ENCODE data around the gene HKDC1.
A peak's percentile ranks its signal among the peaks of the same experiment; 100 is the strongest.
"Not testable (repeated sequence)": the region's sequence is repeated elsewhere in the genome, so short reads cannot be mapped to it uniquely, and the experiment has no call there.

HKDC1 gene

DNA sequence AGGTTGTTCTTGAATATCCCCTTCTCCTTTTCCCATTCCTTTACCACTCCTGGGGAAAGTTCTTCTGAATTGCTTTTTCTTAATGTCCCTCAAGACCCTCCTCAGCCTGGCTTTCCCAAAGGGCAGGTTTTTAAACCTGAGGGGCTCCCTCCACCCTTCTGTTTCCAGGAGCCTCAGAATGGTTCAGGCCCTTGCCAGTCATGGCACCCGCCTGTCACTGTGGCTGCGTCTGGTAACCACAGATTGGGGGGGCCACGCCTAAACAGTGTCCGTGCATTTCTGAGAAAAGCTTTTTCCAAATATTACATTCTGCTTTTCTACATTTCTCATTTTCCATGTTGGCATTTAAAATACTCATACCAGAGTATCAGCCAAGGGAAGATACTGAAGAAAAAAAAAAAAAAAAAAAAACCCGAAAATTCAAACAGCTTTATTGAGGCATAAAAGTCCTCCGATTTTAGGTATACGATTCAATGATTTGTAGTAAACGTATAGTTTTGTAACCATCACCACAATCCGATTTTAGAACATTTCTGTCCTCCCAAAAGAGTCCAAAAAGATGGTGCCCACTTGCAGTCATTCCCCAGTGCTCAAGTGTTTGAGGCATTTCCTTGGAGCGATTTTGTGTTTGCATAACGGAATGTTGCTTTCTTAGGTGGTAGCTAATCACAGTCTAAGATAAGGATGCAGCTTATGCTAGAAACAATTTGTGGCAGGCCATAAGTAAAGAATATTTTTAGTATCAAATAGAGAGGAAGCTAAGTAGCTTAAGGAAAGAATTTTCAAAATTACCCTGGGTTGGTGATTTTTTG is 22.1 kb downstream of the HKDC1 start:
- DNase-seq = no peak

DNA sequence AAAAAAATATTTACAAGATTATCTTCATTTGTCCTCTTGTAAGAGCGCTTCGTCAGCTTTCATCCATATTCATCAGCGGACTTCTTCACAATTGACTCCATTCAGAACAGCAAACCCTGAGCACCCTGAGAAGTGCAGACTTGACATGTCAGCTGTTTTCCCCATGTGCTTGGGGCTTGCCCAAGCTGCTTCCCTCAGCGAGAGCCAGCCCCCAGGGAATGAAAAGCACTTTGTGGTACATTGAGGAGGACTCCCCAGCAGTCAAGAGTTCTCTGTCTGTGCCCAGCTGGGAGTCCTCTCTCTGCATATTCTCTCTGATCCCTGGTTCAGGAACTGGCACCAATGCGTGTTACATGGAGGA is 22.7 kb downstream of the HKDC1 start:
- DNase-seq = no peak

DNA sequence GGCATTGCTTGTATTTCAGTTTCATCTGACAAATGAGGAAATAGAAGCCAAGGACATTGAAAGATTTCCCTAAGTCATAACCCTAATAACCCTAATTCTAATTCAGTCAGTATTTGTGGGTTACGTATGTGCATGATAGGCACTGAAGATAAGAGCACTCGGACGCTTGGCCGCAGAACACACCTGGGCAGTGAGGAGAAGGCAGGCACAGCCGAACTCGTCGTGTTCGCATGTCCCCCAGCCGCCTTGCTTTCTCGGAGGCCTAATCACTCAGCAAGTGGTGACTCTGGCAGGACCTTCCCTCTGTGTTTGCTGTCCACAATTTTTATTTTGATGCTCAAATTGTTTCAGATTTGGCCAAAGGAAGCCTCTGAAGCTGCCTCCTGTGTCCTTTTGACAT is 23.7 kb downstream of the HKDC1 start:
- DNase-seq = no peak

DNA sequence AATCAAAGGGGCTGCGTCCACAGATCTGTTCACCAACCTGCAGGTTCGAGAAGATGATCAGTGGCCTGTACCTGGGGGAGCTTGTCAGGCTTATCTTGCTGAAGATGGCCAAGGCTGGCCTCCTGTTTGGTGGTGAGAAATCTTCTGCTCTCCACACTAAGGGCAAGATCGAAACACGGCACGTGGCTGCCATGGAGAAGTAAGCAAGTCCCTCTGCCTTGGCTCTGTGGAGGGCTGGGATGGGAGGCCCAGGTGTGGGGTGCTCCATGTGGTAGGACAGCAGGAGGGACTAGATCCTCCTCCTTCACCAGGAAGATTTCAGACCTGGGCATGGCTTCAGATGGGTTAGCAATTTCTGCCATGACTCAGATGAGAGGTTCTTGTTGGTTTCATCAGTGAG is 25.9 kb downstream of the HKDC1 start:
- no peak for DNase-seq

DNA sequence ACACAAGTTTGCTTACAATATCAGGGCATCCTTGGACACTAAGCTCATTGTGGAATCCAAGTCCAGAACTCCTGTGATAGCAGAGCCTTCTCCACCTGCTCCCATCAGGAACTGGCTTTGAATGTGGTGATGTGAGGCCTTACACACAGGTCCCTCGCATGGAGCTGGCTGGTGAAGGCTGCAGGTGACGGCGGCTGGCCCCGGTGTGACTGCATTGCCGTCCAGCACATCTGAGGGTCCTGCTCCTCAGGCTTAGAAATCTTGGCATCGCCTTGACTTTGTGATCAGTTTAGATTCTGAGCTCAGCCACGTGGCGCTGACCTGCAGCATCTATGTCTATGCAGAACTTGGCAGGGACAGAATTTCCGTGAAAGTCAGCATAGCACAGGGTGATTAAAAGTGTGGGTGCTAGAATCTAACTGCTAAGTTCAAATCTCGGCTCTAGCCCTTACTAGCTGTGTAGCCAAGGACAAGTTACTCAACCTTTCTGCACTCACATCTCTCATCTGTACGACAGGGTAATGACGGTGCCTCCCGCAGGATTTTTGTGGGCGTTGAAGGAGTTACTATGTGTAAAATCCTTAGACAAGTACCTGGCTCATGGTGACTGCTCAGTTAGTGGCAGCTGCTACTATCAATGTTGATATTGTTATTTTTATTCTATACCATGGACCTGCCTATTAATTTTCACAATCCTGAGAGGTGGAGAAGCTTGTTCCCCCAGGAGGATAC is 26.6 kb downstream of the HKDC1 start:
- no peak for DNase-seq

DNA sequence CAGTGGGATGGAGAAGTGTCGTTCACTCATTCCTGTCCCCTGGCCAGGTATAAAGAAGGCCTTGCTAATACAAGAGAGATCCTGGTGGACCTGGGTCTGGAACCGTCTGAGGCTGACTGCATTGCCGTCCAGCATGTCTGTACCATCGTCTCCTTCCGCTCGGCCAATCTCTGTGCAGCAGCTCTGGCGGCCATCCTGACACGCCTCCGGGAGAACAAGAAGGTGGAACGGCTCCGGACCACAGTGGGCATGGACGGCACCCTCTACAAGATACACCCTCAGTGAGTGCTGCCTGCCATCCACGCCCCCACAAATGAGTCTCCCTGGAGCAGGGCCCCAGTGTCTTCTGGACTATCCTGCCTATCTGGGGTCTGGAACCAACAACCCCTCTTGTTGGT is 27.2 kb downstream of the HKDC1 start:
- no peak for DNase-seq

DNA sequence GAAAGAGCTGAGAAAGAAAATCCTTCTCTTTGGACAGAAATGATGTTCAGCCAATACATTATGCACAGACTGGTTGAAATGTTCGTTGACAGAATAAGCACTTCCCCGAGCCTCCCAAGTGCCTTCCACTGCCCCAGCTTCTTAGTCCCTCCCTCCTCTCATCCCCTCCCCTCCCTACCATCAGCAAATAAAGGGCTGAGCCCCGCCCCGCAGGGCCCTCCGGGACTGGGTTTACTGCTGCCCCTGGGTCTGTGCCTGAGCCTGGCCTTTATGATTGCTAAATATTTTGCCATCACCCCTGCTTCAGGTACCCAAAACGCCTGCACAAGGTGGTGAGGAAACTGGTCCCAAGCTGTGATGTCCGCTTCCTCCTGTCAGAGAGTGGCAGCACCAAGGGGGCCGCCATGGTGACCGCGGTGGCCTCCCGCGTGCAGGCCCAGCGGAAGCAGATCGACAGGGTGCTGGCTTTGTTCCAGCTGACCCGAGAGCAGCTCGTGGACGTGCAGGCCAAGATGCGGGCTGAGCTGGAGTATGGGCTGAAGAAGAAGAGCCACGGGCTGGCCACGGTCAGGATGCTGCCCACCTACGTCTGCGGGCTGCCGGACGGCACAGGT is 28.1 kb downstream of the HKDC1 start:
- DNase-seq = no peak

DNA sequence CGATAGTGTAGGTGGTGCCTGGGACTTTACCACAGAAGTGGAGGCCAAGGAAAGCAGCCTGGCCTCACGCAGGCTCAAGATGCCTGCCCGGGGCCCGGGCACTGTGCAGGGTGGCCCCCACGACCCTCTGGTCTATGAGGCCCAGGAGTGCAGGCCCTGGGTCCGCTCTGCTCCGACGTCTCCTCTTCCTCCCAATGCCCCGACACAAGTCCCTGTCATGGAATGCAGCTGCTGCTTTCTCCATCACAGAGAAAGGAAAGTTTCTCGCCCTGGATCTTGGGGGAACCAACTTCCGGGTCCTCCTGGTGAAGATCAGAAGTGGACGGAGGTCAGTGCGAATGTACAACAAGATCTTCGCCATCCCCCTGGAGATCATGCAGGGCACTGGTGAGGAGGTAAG is 29.9 kb downstream of the HKDC1 start:
- no peak for DNase-seq

DNA sequence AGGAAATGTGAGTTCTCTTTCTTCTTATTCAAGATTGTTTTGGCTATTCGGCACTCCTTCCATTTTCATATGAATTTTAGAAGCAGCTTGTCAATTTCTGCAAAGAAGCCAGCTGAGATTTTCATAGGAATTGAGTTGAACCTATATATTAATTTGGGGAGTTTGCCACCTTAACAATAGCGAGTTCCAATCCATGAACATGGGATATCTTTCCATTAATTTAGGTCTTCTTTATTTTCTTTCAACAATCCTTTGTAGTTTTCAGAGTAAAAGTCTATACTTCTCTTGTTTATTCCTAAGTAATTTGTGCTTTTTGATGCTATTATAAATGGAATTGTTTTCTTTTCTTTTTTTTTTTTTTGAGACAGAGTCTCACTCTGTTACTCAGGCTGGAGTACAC is 31.3 kb downstream of the HKDC1 start:
- DNase-seq = not testable (repeated sequence)

DNA sequence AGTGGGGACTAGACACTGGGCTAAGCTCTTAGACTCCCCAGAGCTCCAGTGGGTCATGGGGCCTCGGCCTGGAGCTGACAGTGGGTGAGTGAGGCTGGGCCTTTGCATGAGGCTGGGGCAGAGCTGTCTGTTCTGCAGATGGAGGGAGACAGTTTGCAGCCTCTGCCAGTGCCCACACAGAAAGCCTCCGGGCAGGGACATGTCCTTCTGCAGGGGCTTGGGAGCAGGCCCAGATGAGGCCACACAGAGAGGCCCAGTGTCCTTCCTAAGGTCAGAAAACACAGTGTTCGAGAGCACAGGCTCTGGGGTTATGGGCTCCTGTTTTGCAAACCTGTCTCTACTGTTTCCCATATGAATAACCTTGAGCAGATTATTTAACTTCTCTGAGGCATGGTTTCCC is 33.0 kb downstream of the HKDC1 start:
- no peak for DNase-seq

DNA sequence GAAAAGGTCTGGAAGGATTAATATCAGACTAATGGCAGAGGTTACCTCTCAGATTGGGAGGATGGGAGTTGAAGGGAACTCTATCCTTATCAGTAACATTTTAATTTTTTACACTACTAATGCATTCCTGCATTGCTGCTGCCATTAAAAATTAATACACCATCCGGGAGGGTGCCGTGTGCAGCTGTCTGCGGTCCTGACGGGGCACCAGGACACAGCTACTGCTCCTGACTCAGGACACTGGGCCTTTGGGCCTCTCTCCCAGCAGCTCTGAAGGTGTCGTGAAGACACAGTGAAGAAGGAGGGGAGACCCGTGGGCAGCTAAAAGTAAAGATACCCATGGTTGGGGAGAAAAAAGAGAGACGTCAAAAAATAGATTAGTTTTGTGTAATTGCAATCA is 34.7 kb downstream of the HKDC1 start:
- DNase-seq = no peak

DNA sequence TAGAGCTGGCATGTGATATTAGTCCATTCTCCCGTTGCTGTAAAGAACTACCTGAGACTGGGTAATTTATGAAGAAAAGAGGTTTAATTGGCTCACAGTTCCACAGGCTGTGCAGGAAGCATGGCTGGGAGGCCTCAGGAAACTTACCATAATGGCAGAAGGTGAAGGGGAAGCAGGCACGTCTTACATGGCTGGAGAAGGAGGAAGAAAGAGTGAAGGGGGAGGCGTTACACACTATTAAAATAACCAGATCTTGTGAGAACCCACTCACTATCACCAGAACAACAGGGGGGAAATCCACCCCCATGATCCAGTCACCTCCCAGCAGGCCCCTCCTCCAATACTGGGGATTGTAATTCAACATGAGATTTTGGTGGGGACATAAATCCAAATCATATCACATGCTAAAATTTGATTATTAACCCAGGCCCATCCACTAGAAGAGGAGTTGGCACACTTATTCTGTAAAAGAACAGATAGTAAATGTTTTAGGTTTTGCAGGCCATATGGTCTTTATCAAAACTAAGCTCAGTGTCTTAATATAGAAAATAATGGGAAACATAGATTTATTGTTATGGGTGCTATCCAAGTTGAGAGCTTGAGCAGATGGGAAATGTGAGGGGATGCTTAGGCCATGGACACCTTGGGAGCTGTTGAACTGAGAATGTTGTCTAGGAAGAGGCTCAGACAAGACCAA is 39.6 kb downstream of the HKDC1 start:
- no peak for DNase-seq

DNA sequence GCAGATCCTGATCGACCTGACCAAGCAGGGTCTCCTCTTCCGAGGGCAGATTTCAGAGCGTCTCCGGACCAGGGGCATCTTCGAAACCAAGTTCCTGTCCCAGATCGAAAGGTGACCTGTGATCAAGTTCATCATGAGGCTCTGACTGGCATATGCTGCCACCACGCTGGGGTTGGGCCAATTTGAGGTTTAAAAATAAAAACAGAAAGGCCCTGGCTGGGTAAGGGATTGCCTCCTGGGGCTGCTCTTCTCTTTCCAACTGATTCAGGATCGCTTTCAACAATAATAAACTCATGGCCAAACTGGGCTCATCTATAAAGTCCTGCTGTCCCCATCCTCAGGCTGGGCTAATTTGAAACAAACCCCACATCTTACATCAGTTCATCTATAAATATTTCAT is 41.1 kb downstream of the HKDC1 start:
- no peak for DNase-seq

DNA sequence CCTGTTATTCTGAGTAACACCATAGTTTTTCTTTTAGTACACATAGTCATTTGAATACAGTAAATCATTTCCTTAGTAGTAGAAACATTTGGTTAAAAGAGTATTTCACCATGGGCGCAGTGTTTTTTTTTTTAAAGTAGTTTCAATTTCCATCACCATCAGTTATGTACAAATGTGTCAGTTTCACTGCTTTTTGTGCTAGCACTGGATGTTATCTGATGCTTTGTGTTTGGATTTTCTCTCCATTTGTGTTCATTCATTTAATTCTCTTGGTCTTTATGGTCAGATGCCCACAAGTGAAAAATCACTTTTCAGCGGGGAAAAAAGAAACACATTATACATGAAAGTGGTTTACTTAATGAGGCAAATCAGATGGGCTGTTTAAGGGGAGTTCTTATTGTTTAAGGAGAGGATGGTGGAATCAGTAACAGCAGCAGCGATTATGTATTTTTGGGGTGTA is 42.2 kb downstream of the HKDC1 start:
- peak in 1 of 5 donors; percentile 78 for DNase-seq

DNA sequence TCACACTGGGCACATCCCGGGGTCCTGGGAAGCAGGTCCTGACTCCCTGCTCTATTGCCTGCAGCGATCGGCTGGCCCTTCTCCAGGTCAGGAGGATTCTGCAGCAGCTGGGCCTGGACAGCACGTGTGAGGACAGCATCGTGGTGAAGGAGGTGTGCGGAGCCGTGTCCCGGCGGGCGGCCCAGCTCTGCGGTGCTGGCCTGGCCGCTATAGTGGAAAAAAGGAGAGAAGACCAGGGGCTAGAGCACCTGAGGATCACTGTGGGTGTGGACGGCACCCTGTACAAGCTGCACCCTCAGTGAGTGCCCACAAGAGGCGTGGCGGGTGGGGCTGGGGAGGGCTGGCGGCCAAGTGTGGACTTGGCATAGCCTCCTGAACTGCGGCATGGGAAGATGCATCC is 45.4 kb downstream of the HKDC1 start:
- DNase-seq = no peak

DNA sequence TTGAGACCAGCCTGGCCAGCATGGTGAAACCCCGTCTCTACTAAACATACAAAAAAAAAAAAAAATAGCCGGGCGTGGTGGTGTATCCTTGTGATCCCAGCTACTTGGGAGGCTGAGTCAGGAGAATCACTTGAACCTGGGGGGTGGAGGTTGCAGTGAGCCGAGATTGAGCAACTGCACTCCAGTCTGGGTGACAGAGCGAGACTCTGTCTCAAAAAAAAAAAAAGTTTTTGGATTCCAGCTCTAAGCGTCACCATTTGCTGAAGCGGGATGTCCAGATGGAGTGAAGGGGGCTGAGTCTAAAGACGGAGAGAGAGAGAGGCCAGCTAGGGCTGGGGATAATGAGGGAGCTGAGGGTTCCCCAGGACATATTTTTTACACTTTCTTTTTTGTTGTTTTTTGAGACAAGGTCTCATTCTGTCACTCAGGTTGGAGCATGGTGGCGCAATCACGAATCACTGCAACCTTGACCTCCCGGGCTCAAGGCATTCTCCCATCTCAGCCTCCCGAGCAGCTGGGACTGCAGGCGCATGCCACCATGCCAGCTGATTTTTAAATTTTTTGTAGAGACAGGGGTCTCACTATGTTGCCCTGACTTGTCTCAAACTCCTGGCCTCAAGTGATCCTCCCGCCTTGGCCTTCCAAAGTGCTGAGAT is 48.8 kb downstream of the HKDC1 start:
- no peak for DNase-seq

DNA sequence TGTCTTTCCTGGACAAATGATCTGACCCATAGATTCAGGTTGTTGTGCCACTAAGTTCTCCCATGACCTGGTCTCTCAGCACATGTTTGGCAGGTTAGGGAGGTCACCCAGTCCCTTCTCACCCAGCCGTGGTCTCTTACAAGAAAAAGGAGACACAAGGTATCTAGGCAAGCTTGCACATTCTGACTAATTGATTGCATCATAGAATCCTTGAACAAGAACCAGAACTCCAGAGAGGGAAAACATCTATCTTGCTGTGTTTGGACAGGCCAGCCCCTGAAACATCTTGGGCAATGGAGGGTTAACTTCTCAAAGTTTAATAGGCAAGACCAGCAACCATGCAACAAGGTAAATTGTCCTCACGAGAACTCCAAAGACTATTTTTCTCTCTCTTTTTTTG is 49.6 kb downstream of the HKDC1 start:
- no peak for DNase-seq

DNA sequence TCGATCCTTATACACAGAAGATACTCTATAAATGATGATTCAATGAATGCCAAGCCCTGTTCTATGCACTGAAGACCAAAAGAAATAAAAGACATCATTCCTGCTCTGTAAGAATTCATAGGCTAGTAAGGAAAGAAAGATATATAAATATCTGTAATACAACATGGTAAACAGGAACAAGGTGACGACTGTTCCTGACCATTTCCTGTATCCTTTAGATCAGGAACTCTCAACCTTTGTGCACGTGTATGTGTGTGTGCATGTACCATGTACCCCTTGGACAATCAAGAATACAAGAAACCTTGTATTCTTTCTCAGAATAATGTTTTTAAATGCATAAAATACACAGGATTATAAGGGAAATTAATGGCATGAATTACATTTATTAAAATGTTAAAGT is 50.9 kb downstream of the HKDC1 start:
- DNase-seq = no peak

DNA sequence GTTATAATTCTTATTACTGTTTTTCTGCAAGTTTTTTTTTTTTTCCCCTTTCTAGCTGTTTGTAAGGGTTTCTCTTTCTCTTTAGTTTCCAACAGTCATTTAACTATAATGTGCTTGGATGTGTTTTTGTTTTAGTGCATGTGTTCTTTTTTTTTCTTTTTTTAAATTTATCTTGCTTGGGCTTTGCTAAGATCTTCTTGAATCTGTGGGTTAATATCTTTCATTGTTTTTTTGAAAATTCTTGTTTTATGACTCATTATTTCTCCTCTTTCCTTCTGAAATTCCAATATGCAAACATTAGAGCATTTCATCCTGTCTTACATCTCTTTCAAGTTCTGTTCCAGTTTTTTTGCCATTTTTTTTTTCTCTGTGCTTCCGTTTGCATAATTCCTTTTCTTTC is 52.5 kb downstream of the HKDC1 start:
- no peak for DNase-seq

DNA sequence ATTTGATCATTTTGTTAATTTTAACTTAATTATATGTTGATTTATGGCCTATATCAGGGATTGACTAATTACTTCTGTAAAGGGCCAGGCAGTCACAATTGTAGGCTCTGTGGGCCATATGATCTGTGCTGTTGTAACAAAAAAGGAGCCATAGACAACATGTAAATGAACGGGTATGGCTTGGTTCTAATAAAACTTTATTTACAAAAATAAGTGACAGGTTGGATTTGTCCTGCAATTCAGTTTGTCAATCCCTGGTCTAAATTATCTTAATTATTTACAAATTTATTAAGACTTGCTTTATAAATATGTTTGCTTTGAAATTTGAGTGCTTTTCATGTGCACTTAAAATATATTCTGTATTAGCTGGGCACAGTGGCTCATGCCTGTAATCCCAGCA is 55.3 kb downstream of the HKDC1 start:
- DNase-seq = no peak

DNA sequence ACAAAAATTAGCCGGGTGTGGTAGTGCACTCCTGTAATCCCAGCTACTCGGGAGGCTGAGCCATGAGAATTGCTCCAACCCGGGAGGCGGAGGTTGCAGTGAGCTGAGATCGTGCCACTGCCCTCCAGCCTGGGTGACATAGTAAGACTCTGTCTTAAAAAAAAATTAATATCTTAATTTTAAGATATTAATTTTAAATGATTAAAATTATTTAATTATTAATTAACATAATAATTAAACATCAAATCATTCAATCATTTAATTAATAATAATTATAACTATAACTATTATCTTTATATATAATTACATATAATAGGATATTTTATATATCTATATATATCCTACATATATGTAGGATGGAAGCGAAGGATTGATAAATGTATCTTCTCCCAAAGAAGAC is 56.4 kb downstream of the HKDC1 start:
- no peak for DNase-seq

DNA sequence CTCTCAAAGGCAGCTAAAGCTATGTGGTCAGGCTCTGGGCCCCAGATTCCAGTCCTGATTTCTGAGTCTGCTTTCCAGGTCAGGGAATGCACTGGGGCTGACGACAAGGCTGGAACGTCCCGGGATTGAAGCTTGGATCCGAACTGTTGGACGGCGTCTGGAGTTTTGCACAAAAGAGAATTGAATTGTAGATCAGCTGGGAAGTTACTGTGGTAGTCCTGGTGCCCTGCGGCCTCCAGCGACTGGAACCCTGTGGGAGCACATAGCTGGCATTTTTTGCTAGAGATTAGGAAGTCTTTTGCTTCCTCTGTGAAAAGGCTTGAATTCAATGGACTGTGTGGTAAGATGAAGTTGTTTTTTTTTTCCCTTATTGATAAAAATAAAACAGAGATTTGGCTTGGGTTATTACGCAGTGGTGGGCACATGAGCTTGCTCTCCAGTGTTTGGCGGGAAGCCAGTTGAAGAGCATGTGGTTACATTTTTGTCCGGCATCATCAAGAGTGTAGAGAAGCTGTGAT is 58.4 kb downstream of the HKDC1 start, which contains the start of gene HK1:
Gene HK1 (plus strand): TSS at position 51 of the 518 bp plus-strand sequence.
- no peak for DNase-seq

DNA sequence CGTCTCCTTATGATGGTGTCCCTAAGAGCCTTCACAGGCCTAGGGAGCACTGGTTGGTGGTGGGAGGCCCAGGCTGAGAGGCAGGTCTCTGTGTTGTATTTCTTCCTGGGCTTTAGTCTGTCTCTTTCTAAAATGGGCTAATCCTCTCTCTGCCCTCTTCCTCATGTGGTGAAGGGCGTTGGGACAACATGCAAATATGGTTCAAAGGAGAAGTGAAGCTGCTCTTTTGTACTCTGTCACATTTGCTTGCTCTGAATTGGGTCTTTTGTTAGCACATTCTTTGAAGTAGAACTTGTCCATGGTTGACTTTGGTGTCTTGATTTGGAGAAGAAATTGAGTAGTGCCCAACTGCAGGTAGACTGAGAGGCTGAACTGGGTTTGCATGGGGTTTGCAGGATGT is 59.0 kb downstream of the HKDC1 start:
- no peak for DNase-seq

All from T-helper 1 cell (primary cell).